ENCODE data around the gene AFF3. TPM values are rescaled to one million over a fixed set of nuclear protein-coding genes. Genes with fewer than 3 reads are reported as not detected.

The AFF3 gene
- total and polyA plus RNA-seq, 2 of the 13 experiments (the other 11 are each of a cell fraction or from before 2014, with no cell fraction given) = not detected

DNA sequence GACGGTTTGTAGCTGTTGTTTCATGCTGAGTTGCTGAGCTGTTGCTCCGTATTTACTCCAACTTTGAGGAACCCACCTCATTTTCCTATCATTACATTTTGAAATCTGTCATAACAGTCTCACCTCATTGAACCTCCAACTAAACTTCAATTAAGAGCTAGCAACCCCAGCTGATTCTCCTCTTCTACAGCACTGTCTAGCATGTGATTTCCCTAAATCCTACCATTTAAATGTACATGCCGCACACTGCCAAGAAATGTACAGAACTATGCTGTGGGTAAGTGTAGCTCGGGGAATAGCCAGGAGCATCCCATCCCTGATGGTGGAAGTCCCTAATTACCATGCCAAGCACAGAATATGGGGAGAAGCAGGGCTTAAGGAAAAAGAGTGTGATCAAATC is 299.9 kb downstream of the AFF3 start:
- no peaks in the 10 kb centered on the region for H3K36me3 ChIP-seq (replicated peaks in 1 of 2; ENCODE audit: control insufficient read depth in 1 of 2, insufficient read depth in 2 of 2, low read length in 2 of 2)
- ATAC-seq = no peak
- no peak overlapping the region for H3K27ac ChIP-seq (ENCODE audit: extremely low read length, insufficient read depth, low read length)
- FAIRE-seq = no peak
- BruUV-seq (replicated peaks) = no TSS peak
- no peak for DNase-seq (ENCODE audit: low spot score)
- H3K9ac ChIP-seq (ENCODE audit: insufficient read depth, low read depth, low read length) = no peak overlapping the region
- H4K20me1 ChIP-seq (ENCODE audit: insufficient read depth, low read length) = no peaks in the 10 kb centered on the region
- H3K79me2 ChIP-seq (ENCODE audit: insufficient read depth, low read length) = no peaks in the 10 kb centered on the region
- in situ Hi-C loops (cut with HindIII; ENCODE audit: extremely low pct_ligation_motif_present, low pct_unique_long_range_greater_than_20kb) (no loop called here), intact Hi-C loops (cut with micrococcal nuclease; ENCODE audit: unreplicated experiment) (no loop called here)
- no peak overlapping the region for H3K4me2 ChIP-seq (ENCODE audit: low read depth, low read length)
- ChIA-PET CTCF (ENCODE audit: low intra/inter-chr PET ratio, low total read pairs) (no interaction called here), POLR2A (no interaction called here)
- no peaks in the 10 kb centered on the region for H3K4me1 ChIP-seq (ENCODE audit: insufficient read depth, low read length)
- WGBS (ENCODE audit: low lambda C conversion rate) = 20% methylated on average over 4 of the region's 4 CpGs
- H3K9me3 ChIP-seq (ENCODE audit: low read length) = no peaks in the 10 kb centered on the region
- no peaks in the 10 kb centered on the region; a peak in 4 of 5 replicates for H3K27me3 ChIP-seq (ENCODE audit: control insufficient read depth in 1 of 2, insufficient read depth in 2 of 2, low read length in 2 of 2)
- no peak overlapping the region for H2AFZ ChIP-seq (ENCODE audit: low read length)
- no peak overlapping the region for H3K4me3 ChIP-seq (replicated peaks in 1 of 3; ENCODE audit: insufficient read depth in 1 of 3, low read depth in 2 of 3, low read length in 3 of 3)
- TF ChIP-seq, protein P1, sequence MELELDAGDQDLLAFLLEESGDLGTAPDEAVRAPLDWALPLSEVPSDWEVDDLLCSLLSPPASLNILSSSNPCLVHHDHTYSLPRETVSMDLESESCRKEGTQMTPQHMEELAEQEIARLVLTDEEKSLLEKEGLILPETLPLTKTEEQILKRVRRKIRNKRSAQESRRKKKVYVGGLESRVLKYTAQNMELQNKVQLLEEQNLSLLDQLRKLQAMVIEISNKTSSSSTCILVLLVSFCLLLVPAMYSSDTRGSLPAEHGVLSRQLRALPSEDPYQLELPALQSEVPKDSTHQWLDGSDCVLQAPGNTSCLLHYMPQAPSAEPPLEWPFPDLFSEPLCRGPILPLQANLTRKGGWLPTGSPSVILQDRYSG (CRISPR knock-in tag; IDR thresholded peaks at IDR 0.05) = no peak
- TF ChIP-seq ZBTB49 (CRISPR knock-in tag; IDR thresholded peaks at IDR 0.05; ENCODE audit: borderline replicate concordance) (no peak), PBX2 (CRISPR knock-in tag; IDR thresholded peaks at IDR 0.05) (no peak), ZNF546 (CRISPR knock-in tag; conservative IDR thresholded peaks at IDR 0.05) (no peak), ATRX (CRISPR knock-in tag; IDR thresholded peaks at IDR 0.05; ENCODE audit: borderline replicate concordance) (no peak), MAF1 (CRISPR knock-in tag; IDR thresholded peaks at IDR 0.05; ENCODE audit: borderline replicate concordance) (no peak), ZNF44 (CRISPR knock-in tag; IDR thresholded peaks at IDR 0.05) (no peak), FIP1L1 (IDR thresholded peaks at IDR 0.05; ENCODE audit: borderline replicate concordance, insufficient read depth, low read depth, low read length) (no peak), CC2D1A (CRISPR knock-in tag; IDR thresholded peaks at IDR 0.05) (no peak), PCBP2 (optimal IDR thresholded peaks at IDR 0.05; ENCODE audit: low read depth, low read length, poor library complexity, severe bottlenecking) (no peak), ZNF263 (CRISPR knock-in tag; IDR thresholded peaks at IDR 0.05) (no peak), FOXJ3 (CRISPR knock-in tag; IDR thresholded peaks at IDR 0.05; ENCODE audit: borderline replicate concordance) (no peak), ZNF607 (CRISPR knock-in tag; IDR thresholded peaks at IDR 0.05; ENCODE audit: borderline replicate concordance) (no peak), ZNF510 (CRISPR knock-in tag; IDR thresholded peaks at IDR 0.05; ENCODE audit: low read depth) (no peak), EP300 (IDR thresholded peaks at IDR 0.05; ENCODE audit: low read depth in 2 of 2, low read length in 2 of 2) (no peak), EP300 (CRISPR knock-in tag; IDR thresholded peaks at IDR 0.05; ENCODE audit: borderline replicate concordance) (no peak), FOSL1 (CRISPR knock-in tag; IDR thresholded peaks at IDR 0.05; ENCODE audit: borderline replicate concordance) (no peak), ZNF639 (CRISPR knock-in tag; conservative IDR thresholded peaks at IDR 0.05) (no peak), PCBP1 (IDR thresholded peaks at IDR 0.05; ENCODE audit: borderline replicate concordance, low read depth, low read length) (no peak), ZNF3 (CRISPR knock-in tag; IDR thresholded peaks at IDR 0.05) (no peak)

Data from HepG2 (cell line).